Spleen (tissue), 11 donors: ENCODE results near the gene EPB41L4B. TPM values are rescaled to one million over a fixed set of nuclear protein-coding genes. Genes with fewer than 3 reads are reported as not detected.

Experiments used
- DNase-seq: peaks from one replicate; pipeline ENCODE4 v3.0.0-alpha.2; 2020
- H3K27ac ChIP-seq, 8 donors: fragments of 200-600 bp; sonication (generic) in 7 of 8; 1 replicate in 4 of 8; 2 replicates in 4 of 8; pipeline versions ENCODE4 v1.5.0 to v1.8.0; 2016 to 2021; ENCODE audit warnings: inconsistent platforms in 4 of 8, mild to moderate bottlenecking in 4 of 8, moderate library complexity in 1 of 8
- H3K27me3 ChIP-seq, 7 donors: fragments of 200-600 bp; sonication (generic) in 6 of 7; replicated peaks in 1 of 7; 1 replicate in 4 of 7; 2 replicates in 3 of 7; pipeline versions ENCODE4 v1.5.0 to v1.8.0; 2016 to 2021; ENCODE audit warnings: inconsistent platforms in 3 of 7, mild to moderate bottlenecking in 1 of 7
- H3K36me3 ChIP-seq, 6 donors: fragments of 200-600 bp; sonication (generic) in 5 of 6; 1 replicate in 4 of 6; 2 replicates in 2 of 6; pipeline versions ENCODE4 v1.5.0 to v1.8.0; 2016 to 2021; ENCODE audit warnings: inconsistent platforms in 2 of 6
- H3K4me1 ChIP-seq, 6 donors: fragments of 200-600 bp; sonication (generic) in 5 of 6; 1 replicate in 3 of 6; 2 replicates in 3 of 6; pipeline versions ENCODE4 v1.5.0 to v1.8.0; 2016 to 2021; ENCODE audit warnings: inconsistent platforms in 3 of 6
- H3K4me3 ChIP-seq, 8 donors: fragments of 200-600 bp; sonication (generic) in 7 of 8; 1 replicate in 4 of 8; 2 replicates in 4 of 8; pipeline versions ENCODE4 v1.5.0 to v1.8.0; 2016 to 2021; ENCODE audit warnings: inconsistent platforms in 4 of 8, mild to moderate bottlenecking in 4 of 8, moderate library complexity in 2 of 8
- H3K9me3 ChIP-seq, 8 donors: fragments of 200-600 bp; sonication (generic) in 7 of 8; 1 replicate in 4 of 8; 2 replicates in 4 of 8; pipeline versions ENCODE4 v1.5.0 to v1.8.0; 2016 to 2021; ENCODE audit warnings: inconsistent platforms in 4 of 8
- POLR2A ChIP-seq, 3 donors: fragments of 450-650 bp; IDR thresholded peaks; one replicate each; pipeline ENCODE4 v1.5.1; 2017; ENCODE audit warnings: antibody characterized with exemption in 3 of 3, mild to moderate bottlenecking in 1 of 3
- POLR2AphosphoS5 ChIP-seq, 3 donors: sonication (generic); formaldehyde crosslinking; IDR thresholded peaks; one replicate each; pipeline ENCODE4 v1.5.1; 2017; ENCODE audit warnings: antibody characterized with exemption in 3 of 3
- WGBS, 5 donors: extraction: QIAGEN DNeasy Blood & Tissue Kit in 3 of 5; methylation state at CpG; one replicate each; pipeline versions ENCODE4 v1.1.5 to v1.1.7; 2013 to 2018; 5-methylcytosine and 5-hydroxymethylcytosine counted together
- intact Hi-C: fragments of 100-400 bp; cut with DNase I; formaldehyde crosslinking; loops from one replicate; pipeline ENCODE4 v1.15.0; 2023; ENCODE audit warnings: low total_unique reads
- polyA plus RNA-seq, 3 donors: library from polyadenylated mRNA; stranded (reverse); fragments of 200-250 nt; gene quantifications; one replicate each; pipeline ENCODE4 v1.2.1, GENCODE V29; 2013
- total RNA-seq, 7 donors: library from RNA; depleted of rRNA in 3 of 7; stranded (reverse); fragments of >200 nt in 3 of 7; fragmentation: NEBNext Ultra II Directional in 4 of 7; extraction: Animal tissue kit (Norgen Biotek cat#: 25700) in 4 of 7; gene quantifications; one replicate each; pipeline versions ENCODE4 v1.1.0 to v1.2.1, GENCODE V29; 2016 to 2021
- TF ChIP-seq, protein P1 (sequence below), 11 experiments: fragments of 200-600 bp in 7 of 11; fragments of 450-650 bp in 4 of 11; sonication (generic) in 4 of 11; IDR thresholded peaks in 8 of 11; conservative IDR thresholded peaks in 3 of 11; 1 replicate in 7 of 11; 2 replicates in 4 of 11; pipeline versions ENCODE4 v1.4.0 to v1.8.0; 2016 to 2021; ENCODE audit warnings: antibody characterized with exemption in 11 of 11, inconsistent platforms in 4 of 11, mild to moderate bottlenecking in 1 of 11
- donor health status: healthy with polysubstance abuse.
- donor health status: DM: no; HTN: no; CAD: no; lungs with moderate emphysema.
- donor health status: DM: no; HTN: no; CAD: no.
- donor health status: Bipolar disorder and iron deficiency.
- donor health status: healthy.
- donor health status: DM: no; HTN: no; CAD: no.
- donor health status: DM: yes; HTN: yes; CAD: no.

EPB41L4B gene
- total and polyA plus RNA-seq, 10 donors = 0.02 to 0.43 (median 0.18) TPM; not detected in 3

DNA sequence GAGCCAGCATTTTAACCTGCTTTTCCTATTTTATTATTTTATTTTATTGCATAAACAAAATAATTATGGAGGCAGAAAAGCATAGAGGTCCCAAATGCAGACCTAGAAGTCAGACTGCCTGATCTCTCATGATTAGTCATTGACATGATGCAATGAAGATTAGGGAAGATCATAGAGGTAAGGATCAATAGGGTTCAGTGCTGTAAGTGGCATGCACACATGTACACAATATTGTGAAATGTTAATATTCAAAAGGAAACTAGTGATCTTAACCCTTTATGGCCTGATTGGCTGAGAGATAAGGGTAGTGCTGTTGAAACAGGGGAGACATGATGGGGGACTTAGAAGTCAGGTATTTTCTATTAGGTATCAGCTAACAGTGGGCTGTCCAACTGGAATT is 152.7 kb downstream of the EPB41L4B start:
- peaks cover 0 to 4% (median 0%) of the 10 kb centered on the region in 6 donors for H3K4me1 ChIP-seq
- TF ChIP-seq, protein P1, sequence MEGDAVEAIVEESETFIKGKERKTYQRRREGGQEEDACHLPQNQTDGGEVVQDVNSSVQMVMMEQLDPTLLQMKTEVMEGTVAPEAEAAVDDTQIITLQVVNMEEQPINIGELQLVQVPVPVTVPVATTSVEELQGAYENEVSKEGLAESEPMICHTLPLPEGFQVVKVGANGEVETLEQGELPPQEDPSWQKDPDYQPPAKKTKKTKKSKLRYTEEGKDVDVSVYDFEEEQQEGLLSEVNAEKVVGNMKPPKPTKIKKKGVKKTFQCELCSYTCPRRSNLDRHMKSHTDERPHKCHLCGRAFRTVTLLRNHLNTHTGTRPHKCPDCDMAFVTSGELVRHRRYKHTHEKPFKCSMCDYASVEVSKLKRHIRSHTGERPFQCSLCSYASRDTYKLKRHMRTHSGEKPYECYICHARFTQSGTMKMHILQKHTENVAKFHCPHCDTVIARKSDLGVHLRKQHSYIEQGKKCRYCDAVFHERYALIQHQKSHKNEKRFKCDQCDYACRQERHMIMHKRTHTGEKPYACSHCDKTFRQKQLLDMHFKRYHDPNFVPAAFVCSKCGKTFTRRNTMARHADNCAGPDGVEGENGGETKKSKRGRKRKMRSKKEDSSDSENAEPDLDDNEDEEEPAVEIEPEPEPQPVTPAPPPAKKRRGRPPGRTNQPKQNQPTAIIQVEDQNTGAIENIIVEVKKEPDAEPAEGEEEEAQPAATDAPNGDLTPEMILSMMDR (IDR thresholded peaks at IDR 0.05 in 8 of 11, conservative IDR thresholded peaks at IDR 0.05 in 3 of 11) = no peak
- TF ChIP-seq POLR2AphosphoS5 (IDR thresholded peaks at IDR 0.05) = no peak
- no peak for TF ChIP-seq POLR2A (IDR thresholded peaks at IDR 0.05)
- DNase-seq = no peak
- H3K27me3 ChIP-seq = peaks cover 0 to 84% (median 26%) of the 10 kb centered on the region in 7 donors
- no peak overlapping the region for H3K27ac ChIP-seq
- intact Hi-C loops = no loop called here
- H3K4me3 ChIP-seq = no peak overlapping the region
- no peaks in the 10 kb centered on the region for H3K36me3 ChIP-seq
- H3K9me3 ChIP-seq = peaks cover 0 to 5% (median 0%) of the 10 kb centered on the region in 8 donors

DNA sequence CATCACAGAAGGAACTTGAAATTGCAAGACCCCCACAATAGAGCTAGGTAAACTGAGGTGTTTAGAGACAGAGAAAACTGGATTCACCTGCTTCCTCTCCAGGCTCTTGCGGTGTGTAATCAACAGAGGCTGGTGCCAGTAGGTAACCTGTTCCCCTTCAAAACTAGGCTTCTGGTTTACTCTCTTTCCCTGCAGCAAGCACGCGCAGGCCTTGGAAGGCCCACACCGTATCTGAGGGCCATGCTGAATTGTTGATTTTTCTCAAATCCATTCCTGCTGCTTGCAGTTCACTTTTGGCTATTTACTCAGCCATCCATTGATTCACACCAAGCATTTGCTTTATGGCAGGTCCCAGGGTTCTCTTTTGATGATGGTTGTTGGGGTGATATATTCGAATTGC is 153.1 kb downstream of the EPB41L4B start:
- no peak overlapping the region for H3K27ac ChIP-seq
- H3K36me3 ChIP-seq = no peaks in the 10 kb centered on the region
- H3K27me3 ChIP-seq = peaks cover 0 to 84% (median 26%) of the 10 kb centered on the region in 7 donors
- 91 to 97% (median 93%) methylated on average over 5 of the region's 5 CpGs for WGBS, 5 donors
- DNase-seq = no peak
- peaks cover 0 to 5% (median 0%) of the 10 kb centered on the region in 8 donors for H3K9me3 ChIP-seq
- TF ChIP-seq POLR2A (IDR thresholded peaks at IDR 0.05) = no peak
- TF ChIP-seq, protein P1 (IDR thresholded peaks at IDR 0.05 in 8 of 11, conservative IDR thresholded peaks at IDR 0.05 in 3 of 11) = no peak
- intact Hi-C loops = no loop called here
- H3K4me3 ChIP-seq = no peak overlapping the region
- H3K4me1 ChIP-seq = peaks cover 0 to 4% (median 0%) of the 10 kb centered on the region in 6 donors

DNA sequence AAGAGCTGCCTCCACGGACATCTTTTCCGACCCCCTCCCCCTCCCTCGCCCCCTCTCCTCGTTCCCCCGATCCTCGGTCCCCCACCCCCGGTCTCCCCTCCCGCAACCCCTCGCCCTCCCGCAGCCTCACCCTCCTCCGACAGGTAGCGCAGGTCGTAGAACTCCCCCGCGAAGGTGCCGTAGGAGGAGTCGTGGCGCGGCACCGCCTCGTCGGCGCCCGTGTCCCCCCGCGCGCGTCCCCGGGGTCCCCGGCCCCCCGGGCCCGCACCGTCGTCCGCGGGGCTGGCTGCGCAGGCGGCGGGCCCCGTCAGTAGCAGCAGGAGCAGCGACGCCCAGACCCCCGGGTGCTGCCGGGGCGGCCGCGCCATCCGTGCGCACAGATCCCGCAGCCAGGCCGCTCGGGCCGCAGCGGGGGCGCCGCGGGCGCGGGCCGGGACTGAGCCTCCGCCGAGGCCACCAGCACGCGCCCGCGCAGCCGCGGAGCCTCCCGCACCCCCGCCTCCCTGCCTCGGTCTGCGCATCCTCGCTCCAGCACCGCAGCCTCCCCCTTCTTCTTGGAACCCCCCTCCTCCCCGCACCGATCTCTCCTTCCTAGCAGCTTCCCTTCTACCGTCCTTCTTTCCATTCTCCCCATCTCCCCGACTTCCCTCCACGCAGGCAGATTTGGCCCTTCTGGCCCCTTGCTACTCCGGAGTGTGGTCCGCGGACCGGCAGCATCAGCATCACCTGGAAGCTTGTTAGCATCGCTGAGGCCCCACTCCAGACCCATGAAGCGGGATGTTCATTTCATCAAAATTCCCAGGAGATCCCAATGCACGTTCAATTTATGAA is 153.9 kb downstream of the EPB41L4B start, which contains the start of gene FRRS1L:
Gene FRRS1L, minus strand, starts transcription at position 479 of the 831 bp plus-strand sequence. Its CDS starts 111 bp downstream, at position 368.
- intact Hi-C loops = no loop called here
- no peak for DNase-seq
- Histone ChIP-seq H3K9me3 (peaks cover 0 to 5% (median 0%) of the 10 kb centered on the region in 8 donors), H3K27me3 (peaks cover 0 to 79% (median 26%) of the 10 kb centered on the region in 7 donors), H3K4me1 (peaks cover 0 to 4% (median 0%) of the 10 kb centered on the region in 6 donors), H3K36me3 (no peaks in the 10 kb centered on the region), H3K27ac (no peak within 1 kb of the TSS), H3K4me3 (peak within 1 kb of the TSS in 1 of 8 donors; percentile 50)
- 9 to 20% (median 10%) methylated on average over 48 to 85 of the region's 86 CpGs for WGBS, 5 donors
- no peak for TF ChIP-seq POLR2A (IDR thresholded peaks at IDR 0.05)
- TF ChIP-seq POLR2AphosphoS5 (IDR thresholded peaks at IDR 0.05) = no peak
- TF ChIP-seq, protein P1 (IDR thresholded peaks at IDR 0.05 in 8 of 11, conservative IDR thresholded peaks at IDR 0.05 in 3 of 11) = no peak

DNA sequence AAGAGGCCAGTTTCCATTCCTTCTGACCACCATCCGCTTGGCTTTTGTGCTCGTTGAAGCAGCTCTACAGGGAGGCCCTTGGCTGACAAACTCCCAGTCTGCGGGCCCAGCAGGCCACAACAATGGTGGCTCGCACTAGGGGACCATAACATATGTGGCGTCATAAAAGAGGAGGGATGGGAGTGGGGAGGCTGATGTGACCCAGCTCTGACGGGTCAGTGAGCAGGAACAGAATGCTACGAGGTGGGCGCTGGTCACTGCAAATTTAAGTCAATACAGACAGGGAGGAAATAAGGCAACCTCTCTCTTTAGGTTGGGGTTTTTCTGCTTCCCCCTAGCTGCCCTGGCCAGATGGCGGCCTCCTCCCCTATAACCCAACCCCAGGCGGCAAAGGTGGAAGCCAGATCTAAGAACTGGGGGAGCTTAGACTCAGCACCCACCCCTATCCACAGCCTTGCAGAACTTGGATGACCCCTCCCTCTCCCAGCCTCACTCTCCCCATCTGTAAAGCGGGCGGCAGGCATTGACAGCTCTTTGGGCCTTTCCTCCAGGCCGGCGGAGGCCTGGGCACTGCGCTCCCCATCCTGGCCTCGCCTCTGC is 154.6 kb downstream of the EPB41L4B start:
- TF ChIP-seq, protein P1 (IDR thresholded peaks at IDR 0.05 in 8 of 11, conservative IDR thresholded peaks at IDR 0.05 in 3 of 11) = no peak
- TF ChIP-seq POLR2AphosphoS5 (IDR thresholded peaks at IDR 0.05) (no peak), POLR2A (IDR thresholded peaks at IDR 0.05) (no peak)
- H3K4me1 ChIP-seq = peaks cover 0 to 4% (median 0%) of the 10 kb centered on the region in 6 donors
- intact Hi-C loops = no loop called here
- peaks cover 0 to 5% (median 0%) of the 10 kb centered on the region in 8 donors for H3K9me3 ChIP-seq
- DNase-seq = no peak
- peak overlapping the region in 1 of 8 donors; percentile 50 for H3K4me3 ChIP-seq
- no peak overlapping the region for H3K27ac ChIP-seq
- H3K36me3 ChIP-seq = no peaks in the 10 kb centered on the region
- WGBS, 5 donors = 77 to 89% (median 84%) methylated on average over 16 of the region's 16 CpGs
- H3K27me3 ChIP-seq = peaks cover 0 to 72% (median 26%) of the 10 kb centered on the region in 7 donors
